ENCODE measurements around the gene SRSF12. TPM values are rescaled to one million over a fixed set of nuclear protein-coding genes. Genes with fewer than 3 reads are reported as not detected.

SRSF12 gene
- polyA plus RNA-seq (2013, experiment 1 of 2), result 9.6 TPM
- polyA plus RNA-seq (2013, experiment 2 of 2), result 9.2 TPM

- no peaks in the 10 kb centered on the region for H3K36me3 ChIP-seq (ENCODE audit: control insufficient read depth, insufficient read depth, low read length)
- 0 to 1% methylated on average over 46 to 89 of the region's 106 CpGs for WGBS, 2 experiments (ENCODE audit: insufficient coverage in 2 of 2)
- H3K9me3 ChIP-seq (ENCODE audit: control insufficient read depth, low read length), result no peaks in the 10 kb centered on the region
- no peak within 1 kb of the TSS for H3K27ac ChIP-seq (ENCODE audit: low read depth, low read length, severe bottlenecking)
- peak within 1 kb of the TSS; percentile 80 for H3K4me3 ChIP-seq (ENCODE audit: extremely low read depth, insufficient read depth, low read length, poor library complexity, severe bottlenecking)
- H3K4me1 ChIP-seq (ENCODE audit: control insufficient read depth, insufficient read depth, low read length, poor library complexity, severe bottlenecking), result peaks cover 4% of the 10 kb centered on the region
Measured at GRCh38 chr6:89117211-89118108, at the start of gene SRSF12. TSS of gene SRSF12 (minus strand) at chr6:89118071. CDS start at chr6:89117887, 184 bp downstream.

GRCh38 chr6:89162047-89162371 lies 44.1 kb upstream of the SRSF12 start:
- 100% methylated on average over 2 to 3 of the region's 4 CpGs for WGBS, 2 experiments (ENCODE audit: insufficient coverage in 2 of 2)
- Histone ChIP-seq H3K4me1 (ENCODE audit: control insufficient read depth, insufficient read depth, low read length, poor library complexity, severe bottlenecking) (no peaks in the 10 kb centered on the region), H3K4me3 (ENCODE audit: extremely low read depth, insufficient read depth, low read length, poor library complexity, severe bottlenecking) (no peak overlapping the region), H3K36me3 (ENCODE audit: control insufficient read depth, insufficient read depth, low read length) (peaks cover 27% of the 10 kb centered on the region), H3K27ac (ENCODE audit: low read depth, low read length, severe bottlenecking) (no peak overlapping the region), H3K9me3 (ENCODE audit: control insufficient read depth, low read length) (no peaks in the 10 kb centered on the region)

GRCh38 chr6:89161326-89162046 lies 43.6 kb upstream of the SRSF12 start:
- WGBS, 2 experiments (ENCODE audit: insufficient coverage in 2 of 2), result 31 to 68% methylated on average over 1 to 4 of the region's 7 CpGs
- H3K4me1 ChIP-seq (ENCODE audit: control insufficient read depth, insufficient read depth, low read length, poor library complexity, severe bottlenecking), result no peaks in the 10 kb centered on the region
- H3K27ac ChIP-seq (ENCODE audit: low read depth, low read length, severe bottlenecking), result no peak overlapping the region
- no peaks in the 10 kb centered on the region for H3K9me3 ChIP-seq (ENCODE audit: control insufficient read depth, low read length)
- H3K4me3 ChIP-seq (ENCODE audit: extremely low read depth, insufficient read depth, low read length, poor library complexity, severe bottlenecking), result no peak overlapping the region
- peaks cover 27% of the 10 kb centered on the region for H3K36me3 ChIP-seq (ENCODE audit: control insufficient read depth, insufficient read depth, low read length)

- Histone ChIP-seq H3K9me3 (ENCODE audit: control insufficient read depth, low read length) (no peaks in the 10 kb centered on the region), H3K4me1 (ENCODE audit: control insufficient read depth, insufficient read depth, low read length, poor library complexity, severe bottlenecking) (no peaks in the 10 kb centered on the region), H3K36me3 (ENCODE audit: control insufficient read depth, insufficient read depth, low read length) (peaks cover 31% of the 10 kb centered on the region), H3K4me3 (ENCODE audit: extremely low read depth, insufficient read depth, low read length, poor library complexity, severe bottlenecking) (no peak overlapping the region), H3K27ac (ENCODE audit: low read depth, low read length, severe bottlenecking) (no peak overlapping the region)
- WGBS, 2 experiments (ENCODE audit: insufficient coverage in 2 of 2), result 93 to 96% methylated on average over 3 of the region's 4 CpGs
Measured at GRCh38 chr6:89160331-89161092, 42.6 kb upstream of the SRSF12 start.

GRCh38 chr6:89154131-89154530 lies 36.3 kb upstream of the SRSF12 start:
- Histone ChIP-seq H3K4me3 (ENCODE audit: extremely low read depth, insufficient read depth, low read length, poor library complexity, severe bottlenecking) (no peak overlapping the region), H3K4me1 (ENCODE audit: control insufficient read depth, insufficient read depth, low read length, poor library complexity, severe bottlenecking) (no peaks in the 10 kb centered on the region), H3K27ac (ENCODE audit: low read depth, low read length, severe bottlenecking) (no peak overlapping the region), H3K36me3 (ENCODE audit: control insufficient read depth, insufficient read depth, low read length) (peaks cover 36% of the 10 kb centered on the region), H3K9me3 (ENCODE audit: control insufficient read depth, low read length) (no peaks in the 10 kb centered on the region)
- WGBS, 2 experiments (ENCODE audit: insufficient coverage in 2 of 2), result no CpG with 5 or more reads among the region's 1 CpG

GRCh38 chr6:89148016-89148750 lies 30.3 kb upstream of the SRSF12 start:
- Histone ChIP-seq H3K36me3 (ENCODE audit: control insufficient read depth, insufficient read depth, low read length) (peaks cover 20% of the 10 kb centered on the region), H3K4me3 (ENCODE audit: extremely low read depth, insufficient read depth, low read length, poor library complexity, severe bottlenecking) (no peak overlapping the region), H3K4me1 (ENCODE audit: control insufficient read depth, insufficient read depth, low read length, poor library complexity, severe bottlenecking) (no peaks in the 10 kb centered on the region), H3K9me3 (ENCODE audit: control insufficient read depth, low read length) (no peaks in the 10 kb centered on the region), H3K27ac (ENCODE audit: low read depth, low read length, severe bottlenecking) (no peak overlapping the region)
- WGBS, 2 experiments (ENCODE audit: insufficient coverage in 2 of 2), result 91 to 92% methylated on average over 13 of the region's 17 CpGs

GRCh38 chr6:89146718-89147700 lies 29.1 kb upstream of the SRSF12 start:
- WGBS, 2 experiments (ENCODE audit: insufficient coverage in 2 of 2), result 10 to 13% methylated on average over 10 to 15 of the region's 26 CpGs
- peak overlapping the region; percentile 80 for H3K27ac ChIP-seq (ENCODE audit: low read depth, low read length, severe bottlenecking)
- H3K4me3 ChIP-seq (ENCODE audit: extremely low read depth, insufficient read depth, low read length, poor library complexity, severe bottlenecking), result peak overlapping the region; percentile 60
- no peaks in the 10 kb centered on the region for H3K9me3 ChIP-seq (ENCODE audit: control insufficient read depth, low read length)
- H3K36me3 ChIP-seq (ENCODE audit: control insufficient read depth, insufficient read depth, low read length), result peaks cover 17% of the 10 kb centered on the region
- H3K4me1 ChIP-seq (ENCODE audit: control insufficient read depth, insufficient read depth, low read length, poor library complexity, severe bottlenecking), result no peaks in the 10 kb centered on the region

- Histone ChIP-seq H3K9me3 (ENCODE audit: control insufficient read depth, low read length) (no peaks in the 10 kb centered on the region), H3K36me3 (ENCODE audit: control insufficient read depth, insufficient read depth, low read length) (peaks cover 9% of the 10 kb centered on the region), H3K27ac (ENCODE audit: low read depth, low read length, severe bottlenecking) (peak within 1 kb of the TSS; percentile 80), H3K4me3 (ENCODE audit: extremely low read depth, insufficient read depth, low read length, poor library complexity, severe bottlenecking) (peak within 1 kb of the TSS; percentile 60), H3K4me1 (ENCODE audit: control insufficient read depth, insufficient read depth, low read length, poor library complexity, severe bottlenecking) (no peaks in the 10 kb centered on the region)
- 1% methylated on average over 85 to 95 of the region's 102 CpGs for WGBS, 2 experiments (ENCODE audit: insufficient coverage in 2 of 2)
Measured at GRCh38 chr6:89145956-89146717, 28.3 kb upstream of the SRSF12 start, which contains the start of gene PM20D2. TSS of gene PM20D2 (plus strand) at chr6:89146055. CDS start at chr6:89146145, 90 bp downstream.
